Liver (tissue), 9 donors: Measurements from ENCODE around the gene PRG2. TPM values are rescaled to one million over a fixed set of nuclear protein-coding genes. Genes with fewer than 3 reads are reported as not detected.

ENCODE experiments used
- DNase-seq: peaks from one replicate; pipeline ENCODE4 v3.0.0-alpha.2; 2017; ENCODE audit warnings: low spot score
- H3K27ac ChIP-seq, 2 donors: one replicate each; pipeline ENCODE4 v1.7.0; 2013; ENCODE audit warnings: inconsistent platforms in 2 of 2, low read length in 2 of 2, control low read depth in 1 of 2, low read depth in 1 of 2, mild to moderate bottlenecking in 1 of 2
- H3K27me3 ChIP-seq, 4 donors: one replicate each; pipeline versions ENCODE4 v1.6.1 to v1.7.0; 2013; ENCODE audit warnings: low read length in 3 of 4, inconsistent platforms in 1 of 4, mild to moderate bottlenecking in 1 of 4, moderate library complexity in 1 of 4; ENCODE audit not compliant: control insufficient read depth in 4 of 4, insufficient read depth in 4 of 4
- H3K36me3 ChIP-seq, 4 donors: one replicate each; pipeline versions ENCODE4 v1.6.1 to v1.7.0; 2013; ENCODE audit warnings: low read length in 3 of 4, mild to moderate bottlenecking in 3 of 4, low read depth in 1 of 4, moderate library complexity in 1 of 4; ENCODE audit not compliant: control insufficient read depth in 4 of 4, insufficient read depth in 3 of 4
- H3K4me1 ChIP-seq, 4 donors: one replicate each; pipeline versions ENCODE4 v1.6.1 to v1.7.0; 2013; ENCODE audit warnings: low read length in 3 of 4, mild to moderate bottlenecking in 3 of 4, moderate library complexity in 1 of 4; ENCODE audit not compliant: control insufficient read depth in 4 of 4, insufficient read depth in 4 of 4
- H3K4me3 ChIP-seq, 3 donors: one replicate each; pipeline versions ENCODE4 v1.6.1 to v1.7.0; 2013; ENCODE audit warnings: low read length in 3 of 3, control low read depth in 1 of 3, low read depth in 1 of 3, mild to moderate bottlenecking in 1 of 3
- H3K9ac ChIP-seq, 2 donors: one replicate each; pipeline ENCODE4 v1.7.0; 2013; ENCODE audit warnings: low read length in 2 of 2, mild to moderate bottlenecking in 2 of 2, moderate library complexity in 2 of 2, control low read depth in 1 of 2, low read depth in 1 of 2
- H3K9me3 ChIP-seq, 4 donors: one replicate each; pipeline versions ENCODE4 v1.6.1 to v1.7.0; 2013; ENCODE audit warnings: low read length in 3 of 4; ENCODE audit not compliant: control insufficient read depth in 4 of 4
- EGR1 ChIP-seq, 2 donors: IDR thresholded peaks; 2 replicates each; pipeline ENCODE4 v1.6.1; 2016 to 2018; ENCODE audit warnings: antibody characterized with exemption in 2 of 2, low read depth in 2 of 2
- FOXA1 ChIP-seq: IDR thresholded peaks from 2 replicates; pipeline ENCODE4 v1.6.1; 2016; ENCODE audit warnings: antibody characterized with exemption
- FOXA2 ChIP-seq: IDR thresholded peaks from 2 replicates; pipeline ENCODE4 v1.6.1; 2016; ENCODE audit warnings: antibody characterized with exemption
- GABPA ChIP-seq, 2 donors: IDR thresholded peaks in 1 of 2; conservative IDR thresholded peaks in 1 of 2; 2 replicates each; pipeline ENCODE4 v1.6.1; 2016; ENCODE audit warnings: antibody characterized with exemption in 2 of 2, mild to moderate bottlenecking in 1 of 2, moderate library complexity in 1 of 2
- HNF4G ChIP-seq: IDR thresholded peaks from 2 replicates; pipeline ENCODE4 v1.6.1; 2016; ENCODE audit warnings: antibody characterized with exemption
- JUND ChIP-seq, 2 donors: IDR thresholded peaks; 2 replicates each; pipeline ENCODE4 v1.6.1; 2016; ENCODE audit warnings: antibody characterized with exemption in 2 of 2
- NR2F2 ChIP-seq: IDR thresholded peaks from 2 replicates; pipeline ENCODE4 v1.6.1; 2016; ENCODE audit warnings: antibody characterized with exemption
- RXRA ChIP-seq, 2 donors: IDR thresholded peaks; 2 replicates each; pipeline ENCODE4 v1.6.1; 2017 to 2018; ENCODE audit warnings: antibody characterized with exemption in 2 of 2, mild to moderate bottlenecking in 1 of 2
- SP1 ChIP-seq: IDR thresholded peaks from 2 replicates; pipeline ENCODE4 v1.6.1; 2018; ENCODE audit warnings: antibody characterized with exemption, mild to moderate bottlenecking
- TAF1 ChIP-seq: conservative IDR thresholded peaks from 2 replicates; pipeline ENCODE4 v1.6.1; 2016; ENCODE audit warnings: antibody characterized with exemption, mild to moderate bottlenecking
- YY1 ChIP-seq: IDR thresholded peaks from 2 replicates; pipeline ENCODE4 v1.6.1; 2016; ENCODE audit warnings: antibody characterized with exemption, mild to moderate bottlenecking
- ZBTB33 ChIP-seq: IDR thresholded peaks from 2 replicates; pipeline ENCODE4 v1.6.1; 2016; ENCODE audit warnings: antibody characterized with exemption
- WGBS: extraction: QIAGEN DNeasy Blood & Tissue Kit; methylation state at CpG from one replicate; pipeline ENCODE4 v1.1.7; 2013; 5-methylcytosine and 5-hydroxymethylcytosine counted together
- polyA plus RNA-seq, 2 donors: library from polyadenylated mRNA; stranded (reverse) in 1 of 2; unstranded in 1 of 2; fragments of 200-250 nt in 1 of 2; fragments of >200 nt in 1 of 2; fragmentation: Nextera tagmentation in 1 of 2; extraction: Ambion mirVana in 1 of 2; gene quantifications; one replicate each; pipeline versions ENCODE4 v1.2.1 to v1.2.3, GENCODE V29; 2013 to 2015
- total RNA-seq, 2 donors: library from RNA; depleted of rRNA; stranded (reverse); fragments of >200 nt; gene quantifications; one replicate each; pipeline ENCODE4 v1.2.3, GENCODE V29; 2014
- TF ChIP-seq, protein P1 (sequence below): IDR thresholded peaks from 2 replicates; pipeline ENCODE4 v1.6.1; 2016; ENCODE audit warnings: antibody characterized with exemption, mild to moderate bottlenecking
- donor health status: healthy.
- donor health status: healthy.
- donor health status: healthy.
- donor health status: healthy.
- donor health status: healthy.

The PRG2 gene
- total and polyA plus RNA-seq, 4 donors = 0.74 to 24.2 (median 1.2) TPM; not detected in 1

DNA sequence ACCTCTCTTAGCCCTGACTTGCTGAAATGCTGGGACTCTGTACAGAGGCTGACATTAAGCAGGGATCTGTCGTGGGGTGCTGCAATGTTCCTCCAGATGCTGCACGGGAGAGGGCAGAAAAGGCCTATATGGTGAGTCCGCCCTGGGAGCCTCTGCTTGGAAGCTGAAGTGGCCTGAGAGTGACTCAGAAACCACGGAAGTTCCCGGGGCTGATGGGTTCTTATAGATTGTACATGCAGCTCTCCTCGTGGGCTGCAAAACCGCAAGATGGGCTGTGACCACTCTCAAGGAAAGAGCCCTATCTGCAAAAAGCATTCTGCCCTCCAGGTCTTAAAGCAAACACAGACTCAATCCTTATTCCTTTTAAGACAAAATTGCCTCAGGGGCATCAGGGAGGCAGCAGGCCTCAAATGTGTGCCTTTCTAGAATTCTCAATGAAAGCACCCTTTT, 42.3 kb upstream of the PRG2 start:
- no peak overlapping the region for H3K4me3 ChIP-seq
- H3K9me3 ChIP-seq = no peaks in the 10 kb centered on the region
- no peak overlapping the region for H3K27ac ChIP-seq
- DNase-seq = no peak
- no peaks in the 10 kb centered on the region for H3K27me3 ChIP-seq
- peaks cover 16 to 60% (median 31%) of the 10 kb centered on the region in 4 donors for H3K4me1 ChIP-seq
- no peak overlapping the region for H3K9ac ChIP-seq
- WGBS = 80% methylated on average over 7 of the region's 7 CpGs
- no peak for TF ChIP-seq FOXA1
- no peak for TF ChIP-seq NR2F2
- no peak for TF ChIP-seq RXRA (IDR thresholded peaks at IDR 0.05)
- TF ChIP-seq, protein P1, sequence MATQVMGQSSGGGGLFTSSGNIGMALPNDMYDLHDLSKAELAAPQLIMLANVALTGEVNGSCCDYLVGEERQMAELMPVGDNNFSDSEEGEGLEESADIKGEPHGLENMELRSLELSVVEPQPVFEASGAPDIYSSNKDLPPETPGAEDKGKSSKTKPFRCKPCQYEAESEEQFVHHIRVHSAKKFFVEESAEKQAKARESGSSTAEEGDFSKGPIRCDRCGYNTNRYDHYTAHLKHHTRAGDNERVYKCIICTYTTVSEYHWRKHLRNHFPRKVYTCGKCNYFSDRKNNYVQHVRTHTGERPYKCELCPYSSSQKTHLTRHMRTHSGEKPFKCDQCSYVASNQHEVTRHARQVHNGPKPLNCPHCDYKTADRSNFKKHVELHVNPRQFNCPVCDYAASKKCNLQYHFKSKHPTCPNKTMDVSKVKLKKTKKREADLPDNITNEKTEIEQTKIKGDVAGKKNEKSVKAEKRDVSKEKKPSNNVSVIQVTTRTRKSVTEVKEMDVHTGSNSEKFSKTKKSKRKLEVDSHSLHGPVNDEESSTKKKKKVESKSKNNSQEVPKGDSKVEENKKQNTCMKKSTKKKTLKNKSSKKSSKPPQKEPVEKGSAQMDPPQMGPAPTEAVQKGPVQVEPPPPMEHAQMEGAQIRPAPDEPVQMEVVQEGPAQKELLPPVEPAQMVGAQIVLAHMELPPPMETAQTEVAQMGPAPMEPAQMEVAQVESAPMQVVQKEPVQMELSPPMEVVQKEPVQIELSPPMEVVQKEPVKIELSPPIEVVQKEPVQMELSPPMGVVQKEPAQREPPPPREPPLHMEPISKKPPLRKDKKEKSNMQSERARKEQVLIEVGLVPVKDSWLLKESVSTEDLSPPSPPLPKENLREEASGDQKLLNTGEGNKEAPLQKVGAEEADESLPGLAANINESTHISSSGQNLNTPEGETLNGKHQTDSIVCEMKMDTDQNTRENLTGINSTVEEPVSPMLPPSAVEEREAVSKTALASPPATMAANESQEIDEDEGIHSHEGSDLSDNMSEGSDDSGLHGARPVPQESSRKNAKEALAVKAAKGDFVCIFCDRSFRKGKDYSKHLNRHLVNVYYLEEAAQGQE = no peak
- TF ChIP-seq HNF4G = no peak
- TF ChIP-seq FOXA2 = no peak
- TF ChIP-seq EGR1 (IDR thresholded peaks at IDR 0.05; ENCODE audit: low read depth in 2 of 2) = no peak
- no peak for TF ChIP-seq YY1
- no peak for TF ChIP-seq GABPA (IDR thresholded peaks at IDR 0.05 in 1 of 2, conservative IDR thresholded peaks at IDR 0.05 in 1 of 2)
- H3K36me3 ChIP-seq = no peaks in the 10 kb centered on the region

DNA sequence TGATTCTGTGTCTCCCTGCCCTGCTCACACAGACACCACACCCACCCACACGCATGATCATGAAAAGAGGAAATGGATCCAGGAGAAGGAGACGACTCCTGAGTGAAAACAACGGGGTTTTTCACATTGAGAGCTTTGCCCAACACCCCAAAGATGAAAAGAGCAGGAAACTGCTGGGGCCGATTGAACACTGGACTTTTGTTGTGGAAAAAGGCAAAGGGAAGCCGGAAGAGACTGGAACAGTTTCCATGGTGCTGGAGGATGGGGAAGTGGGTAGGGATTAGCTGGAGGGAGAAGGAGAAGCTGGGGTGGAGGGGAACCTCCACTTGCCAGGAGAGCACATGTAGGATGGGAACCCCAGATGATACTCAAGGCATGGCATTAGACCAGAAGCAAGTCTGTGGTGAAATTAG, 41.7 kb upstream of the PRG2 start:
- no peak overlapping the region for H3K4me3 ChIP-seq
- H3K36me3 ChIP-seq = no peaks in the 10 kb centered on the region
- WGBS = 81% methylated on average over 5 of the region's 5 CpGs
- no peaks in the 10 kb centered on the region for H3K9me3 ChIP-seq
- no peak for TF ChIP-seq SP1
- no peak for TF ChIP-seq FOXA2
- TF ChIP-seq RXRA (IDR thresholded peaks at IDR 0.05) = no peak
- no peak for DNase-seq
- H3K9ac ChIP-seq = no peak overlapping the region
- no peaks in the 10 kb centered on the region for H3K27me3 ChIP-seq
- H3K4me1 ChIP-seq = peaks cover 18 to 63% (median 33%) of the 10 kb centered on the region in 4 donors
- H3K27ac ChIP-seq = no peak overlapping the region

GRCh38 chr11:57430952-57431351, 40.5 kb upstream of the PRG2 start:
- Histone ChIP-seq H3K4me1 (peaks cover 18 to 66% (median 34%) of the 10 kb centered on the region in 4 donors), H3K27me3 (no peaks in the 10 kb centered on the region), H3K4me3 (no peak overlapping the region), H3K27ac (peak overlapping the region; percentile 92 to 99), H3K9ac (peak overlapping the region in 1 of 2 donors; percentile 43), H3K36me3 (no peaks in the 10 kb centered on the region), H3K9me3 (no peaks in the 10 kb centered on the region)
- 90% methylated on average over 1 of the region's 1 CpG for WGBS
- TF ChIP-seq FOXA2 (no peak), YY1 (no peak), EGR1 (IDR thresholded peaks at IDR 0.05; ENCODE audit: low read depth in 2 of 2) (no peak), ZBTB33 (no peak), JUND (IDR thresholded peaks at IDR 0.05) (no peak), TAF1 (no peak)
- DNase-seq = no peak
